Adrenal gland (tissue), 12 donors: ENCODE results near the gene NEO1. TPM values are rescaled to one million over a fixed set of nuclear protein-coding genes. Genes with fewer than 3 reads are reported as not detected.
A peak's percentile ranks its signal among the peaks of the same experiment; 100 is the strongest.

Experiments
- DNase-seq, 7 donors: peaks; one replicate each; pipeline ENCODE4 v3.0.0-alpha.2; 2019 to 2020
- H3K27ac ChIP-seq, 5 donors: fragments of 200-600 bp; sonication (generic) in 4 of 5; 1 replicate in 3 of 5; 2 replicates in 2 of 5; pipeline versions ENCODE4 v1.5.1 to v1.8.0; 2016 to 2020; ENCODE audit warnings: mild to moderate bottlenecking in 1 of 5
- H3K27me3 ChIP-seq: fragments of 200-600 bp; 2 replicates; pipeline ENCODE4 v1.8.0; 2021
- H3K36me3 ChIP-seq, 2 donors: fragments of 200-600 bp; replicated peaks in 1 of 2; 1 replicate in 1 of 2; 2 replicates in 1 of 2; pipeline versions ENCODE4 v1.5.1 to v1.8.0; 2018 to 2022
- H3K4me1 ChIP-seq, 2 donors: fragments of 200-600 bp; replicated peaks in 1 of 2; 1 replicate in 1 of 2; 2 replicates in 1 of 2; pipeline versions ENCODE4 v1.5.1 to v1.8.0; 2018 to 2021
- H3K4me3 ChIP-seq, 4 donors: fragments of 200-600 bp; sonication (generic) in 3 of 4; one replicate each; pipeline ENCODE4 v1.5.1; 2016 to 2018
- H3K9me3 ChIP-seq, 3 donors: fragments of 200-600 bp; sonication (generic) in 1 of 3; replicated peaks in 1 of 3; 1 replicate in 2 of 3; 2 replicates in 1 of 3; pipeline versions ENCODE4 v1.5.1 to v1.8.0; 2016 to 2021
- CTCF ChIP-seq, 6 experiments: fragments of 450-650 bp in 4 of 6; fragments of 200-600 bp in 2 of 6; sonication (generic) in 1 of 6; IDR thresholded peaks; 1 replicate in 5 of 6; 2 replicates in 1 of 6; pipeline versions ENCODE4 v1.5.1 to v1.8.0; 2016 to 2021; ENCODE audit warnings: antibody characterized with exemption in 6 of 6, mild to moderate bottlenecking in 2 of 6, moderate library complexity in 1 of 6
- POLR2A ChIP-seq, 2 donors: fragments of 450-650 bp; IDR thresholded peaks; one replicate each; pipeline ENCODE4 v1.6.1; 2017; ENCODE audit warnings: antibody characterized with exemption in 2 of 2, mild to moderate bottlenecking in 2 of 2, moderate library complexity in 1 of 2
- WGBS, 4 donors: extraction: QIAGEN DNeasy Blood & Tissue Kit in 2 of 4; methylation state at CpG; one replicate each; pipeline versions ENCODE4 v1.1.5 to v1.1.7; 2013 to 2017; 5-methylcytosine and 5-hydroxymethylcytosine counted together
- intact Hi-C, 2 donors: fragments of 100-400 bp; cut with DNase I; formaldehyde crosslinking; loops; one replicate each; pipeline versions ENCODE4 v1.14.1 to v1.15.0; 2022 to 2023
- polyA plus RNA-seq, 3 donors: library from polyadenylated mRNA; stranded (reverse); fragments of 200-250 nt in 2 of 3; fragments of 350-450 nt in 1 of 3; fragmentation: Illumina TruSeq in 1 of 3; extraction: RNeasy Lipid Tissue Mini Kit (QIAGEN cat#74804) in 1 of 3; gene quantifications; one replicate each; pipeline ENCODE4 v1.2.3, GENCODE V29; 2013 to 2014
- total RNA-seq, 9 donors: library from RNA; depleted of rRNA in 4 of 9; stranded (reverse); fragments of >200 nt in 4 of 9; fragments of 120-200 nt in 1 of 9; fragmentation: NEBNext Ultra II Directional in 1 of 9; extraction: Animal tissue kit (Norgen Biotek cat#: 25700) in 1 of 9; gene quantifications; one replicate each; pipeline versions ENCODE4 v1.1.0 to v1.2.4, GENCODE V29; 2013 to 2023
- donor health status: healthy with polysubstance abuse.
- donor health status: Bipolar disorder and iron deficiency.
- donor health status: DM: yes; HTN: yes; CAD: no.
- donor health status: DM: no; HTN: no; CAD: no.
- donor health status: DM: no; HTN: no; CAD: no.
- donor health status: DM: yes; HTN: yes; CAD: no.

NEO1 gene
- total and polyA plus RNA-seq, 12 donors, result 5.7 to 28.6 (median 17.1) TPM

- intact Hi-C loops, result no loop called here
- 85 to 91% (median 88%) methylated on average over 5 of the region's 5 CpGs for WGBS, 4 donors
Observed at GRCh38 chr15:73264881-73265280, 212.6 kb downstream of the NEO1 start.

DNA sequence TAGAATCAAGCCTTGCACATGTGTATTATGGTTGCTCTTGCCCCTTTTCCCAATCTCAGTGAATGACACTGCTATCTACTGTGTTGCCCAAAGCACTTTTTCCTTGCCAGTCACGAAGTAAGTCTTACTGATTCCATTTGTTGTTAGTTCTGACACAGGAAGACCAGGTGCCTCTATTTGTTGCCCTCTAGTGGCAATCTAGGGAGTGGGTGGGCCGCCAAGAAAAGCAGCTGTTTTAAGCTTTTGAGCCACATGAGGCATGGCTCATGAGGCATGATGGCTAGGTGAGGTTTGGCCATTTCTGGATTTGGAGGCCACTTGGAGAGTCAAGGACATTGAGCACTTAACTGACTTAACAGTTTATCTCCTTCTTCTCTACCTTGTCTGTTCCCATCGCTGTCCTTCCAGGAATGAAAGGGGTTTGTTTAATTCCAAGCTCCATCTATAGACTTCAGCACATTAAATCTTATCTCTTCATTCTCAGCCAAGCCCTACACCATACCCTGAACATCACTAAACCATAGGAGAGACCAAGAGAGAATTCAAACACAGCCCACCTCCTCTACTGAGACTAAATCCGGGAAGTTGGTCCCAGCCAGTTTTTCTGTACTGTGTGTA is 213.4 kb downstream of the NEO1 start:
- DNase-seq, result peak; percentile 16 to 77 (median 31)
- Histone ChIP-seq H3K27ac (no peak overlapping the region), H3K9me3 (no peaks in the 10 kb centered on the region), H3K4me1 (no peaks in the 10 kb centered on the region), H3K4me3 (no peak overlapping the region), H3K27me3 (no peaks in the 10 kb centered on the region), H3K36me3 (peaks cover 0 to 1% of the 10 kb centered on the region in 2 donors)
- no peak for TF ChIP-seq POLR2A (IDR thresholded peaks at IDR 0.05)
- TF ChIP-seq CTCF (IDR thresholded peaks at IDR 0.05), result peak in 5 of 6 experiments; percentile 25 to 52 (median 46)
- intact Hi-C loops, result no loop called here
- 71 to 74% (median 73%) methylated on average over 4 of the region's 4 CpGs for WGBS, 4 donors

More at GRCh38 chr15:73264881-73265280, 212.6 kb downstream of the NEO1 start:
- no peak overlapping the region for H3K27ac ChIP-seq
- H3K4me3 ChIP-seq, result no peak overlapping the region
- H3K27me3 ChIP-seq, result no peaks in the 10 kb centered on the region
- no peaks in the 10 kb centered on the region for H3K36me3 ChIP-seq
- H3K4me1 ChIP-seq, result no peaks in the 10 kb centered on the region
- DNase-seq, result no peak
- no peak for TF ChIP-seq POLR2A (IDR thresholded peaks at IDR 0.05)
- no peak for TF ChIP-seq CTCF (IDR thresholded peaks at IDR 0.05)
- no peaks in the 10 kb centered on the region for H3K9me3 ChIP-seq

GRCh38 chr15:73268457-73268856 is 216.2 kb downstream of the NEO1 start:
- no peaks in the 10 kb centered on the region for H3K9me3 ChIP-seq
- no peaks in the 10 kb centered on the region for H3K27me3 ChIP-seq
- no peak for TF ChIP-seq POLR2A (IDR thresholded peaks at IDR 0.05)
- TF ChIP-seq CTCF (IDR thresholded peaks at IDR 0.05), result no peak
- H3K4me1 ChIP-seq, result no peaks in the 10 kb centered on the region
- no peak overlapping the region for H3K4me3 ChIP-seq
- peaks cover 0 to 5% of the 10 kb centered on the region in 2 donors for H3K36me3 ChIP-seq
- WGBS, 4 donors, result 92 to 100% (median 99%) methylated on average over 1 of the region's 1 CpG
- DNase-seq, result no peak
- no peak overlapping the region for H3K27ac ChIP-seq
- intact Hi-C loops, result no loop called here

GRCh38 chr15:73270366-73271097 is 218.3 kb downstream of the NEO1 start:
- Histone ChIP-seq H3K27me3 (no peaks in the 10 kb centered on the region), H3K36me3 (peaks cover 0 to 5% of the 10 kb centered on the region in 2 donors), H3K9me3 (no peaks in the 10 kb centered on the region), H3K4me3 (no peak overlapping the region), H3K4me1 (no peaks in the 10 kb centered on the region), H3K27ac (no peak overlapping the region)
- TF ChIP-seq CTCF (IDR thresholded peaks at IDR 0.05) (no peak), POLR2A (IDR thresholded peaks at IDR 0.05) (no peak)
- 79 to 85% (median 83%) methylated on average over 3 of the region's 3 CpGs for WGBS, 4 donors
- intact Hi-C loops, result no loop called here
- DNase-seq, result no peak
